Activated T-cell treated with anti-CD3 and anti-CD28 coated beads, Interleukin-2, amount 50 U/mL, for 72 hours (primary cell): ENCODE data around the gene C2CD4C. TPM values are rescaled to one million over a fixed set of nuclear protein-coding genes. Genes with fewer than 3 reads are reported as not detected.
A peak's percentile ranks its signal among the peaks of the same experiment; 100 is the strongest.
"Not testable (repeated sequence)": the region's sequence is repeated elsewhere in the genome, so short reads cannot be mapped to it uniquely, and the experiment has no call there.

Source experiments
- ATAC-seq, 2 donors: fragments of 150-1000 bp; cut with Tn5 transposase; replicated peaks in 1 of 2; 2 replicates each; pipeline ENCODE4 v1.10.0; 2021; ENCODE audit warnings: moderate library complexity in 2 of 2, mild to moderate bottlenecking in 1 of 2
- DNase-seq, 2 donors: peaks; one replicate each; pipeline ENCODE4 v3.0.0; 2021 to 2022; ENCODE audit warnings: mixed read lengths in 1 of 2
- H3K27ac Mint-ChIP-seq: one replicate; pipeline ENCODE4 v1.8.0; 2022; ENCODE audit warnings: mild to moderate bottlenecking, moderate library complexity, mixed read lengths
- H3K27me3 Mint-ChIP-seq: one replicate; pipeline ENCODE4 v1.8.0; 2022; ENCODE audit warnings: low read depth, mixed read lengths
- H3K36me3 Mint-ChIP-seq, 2 donors: one replicate each; pipeline ENCODE4 v1.8.0; 2022; ENCODE audit warnings: mixed read lengths in 2 of 2, mild to moderate bottlenecking in 1 of 2; ENCODE audit not compliant: insufficient read depth in 2 of 2
- H3K4me1 Mint-ChIP-seq: one replicate; pipeline ENCODE4 v1.8.0; 2022; ENCODE audit warnings: low read depth, mixed read lengths
- H3K4me3 Mint-ChIP-seq, 2 donors: one replicate each; pipeline ENCODE4 v1.8.0; 2022; ENCODE audit warnings: mild to moderate bottlenecking in 2 of 2, mixed read lengths in 2 of 2, moderate library complexity in 2 of 2
- H3K9me3 Mint-ChIP-seq, 2 donors: one replicate each; pipeline ENCODE4 v1.8.0; 2022; ENCODE audit warnings: mixed read lengths in 2 of 2
- total RNA-seq, 2 donors: library from RNA; stranded (reverse); gene quantifications; one replicate each; pipeline ENCODE4 v1.2.3, GENCODE V29; 2022

C2CD4C gene
- total RNA-seq, 2 donors from 2014 or later = 0.77 to 0.97 TPM

- no peak for DNase-seq
- Mint-ChIP-seq H3K36me3 (peaks cover 2 to 4% of the 10 kb centered on the region in 2 donors), H3K4me1 (no peaks in the 10 kb centered on the region), H3K27me3 (no peaks in the 10 kb centered on the region), H3K4me3 (no peak overlapping the region), H3K9me3 (peaks cover 4% of the 10 kb centered on the region in 2 donors), H3K27ac (no peak overlapping the region)
- ATAC-seq = peak; percentile 47 to 48
These were observed 25.4 kb upstream of the C2CD4C start for GRCh38 chr19:434152-434960.

- DNase-seq = no peak
- Mint-ChIP-seq H3K27me3 (no peaks in the 10 kb centered on the region), H3K36me3 (peaks cover 2 to 4% of the 10 kb centered on the region in 2 donors), H3K27ac (no peak overlapping the region), H3K4me1 (no peaks in the 10 kb centered on the region), H3K9me3 (peaks cover 4% of the 10 kb centered on the region in 2 donors), H3K4me3 (no peak overlapping the region)
- ATAC-seq = no peak
These were observed 21.8 kb upstream of the C2CD4C start for GRCh38 chr19:430701-431100.

GRCh38 chr19:428149-428548 lies 19.2 kb upstream of the C2CD4C start:
- no peaks in the 10 kb centered on the region for H3K4me1 Mint-ChIP-seq
- H3K36me3 Mint-ChIP-seq = peaks cover 2 to 4% of the 10 kb centered on the region in 2 donors
- peaks cover 4% of the 10 kb centered on the region in 2 donors for H3K9me3 Mint-ChIP-seq
- H3K27ac Mint-ChIP-seq = no peak overlapping the region
- no peak for ATAC-seq
- no peak for DNase-seq
- no peaks in the 10 kb centered on the region for H3K27me3 Mint-ChIP-seq
- H3K4me3 Mint-ChIP-seq = no peak overlapping the region

DNA sequence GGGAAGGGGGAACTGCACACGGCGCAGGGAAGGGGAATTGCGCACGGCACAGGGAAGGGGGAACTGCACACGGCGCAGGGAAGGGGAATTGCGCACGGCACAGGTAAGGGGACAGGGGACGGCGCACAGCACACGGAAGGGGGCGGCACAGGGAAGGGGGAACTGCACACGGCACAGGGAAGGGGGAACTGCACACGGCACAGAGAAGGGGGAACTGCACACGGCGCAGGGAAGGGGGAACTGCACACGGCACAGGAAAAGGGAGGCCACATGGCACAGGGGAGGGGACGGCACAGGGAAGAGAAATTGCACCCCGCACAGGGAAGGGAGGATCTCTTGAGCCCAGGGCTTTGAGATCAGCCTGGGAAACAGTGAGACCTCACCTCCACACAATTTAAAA lies 18.7 kb upstream of the C2CD4C start:
- not testable (repeated sequence) for H3K4me1 Mint-ChIP-seq, H3K27ac Mint-ChIP-seq, H3K36me3 Mint-ChIP-seq, H3K9me3 Mint-ChIP-seq, ATAC-seq, H3K27me3 Mint-ChIP-seq, H3K4me3 Mint-ChIP-seq, DNase-seq

- Mint-ChIP-seq H3K4me3 (no peak overlapping the region), H3K9me3 (peaks cover 4% of the 10 kb centered on the region in 2 donors), H3K36me3 (peaks cover 2 to 4% of the 10 kb centered on the region in 2 donors), H3K4me1 (no peaks in the 10 kb centered on the region), H3K27ac (no peak overlapping the region), H3K27me3 (no peaks in the 10 kb centered on the region)
- ATAC-seq (no peak), DNase-seq (no peak)
These were observed 17.9 kb upstream of the C2CD4C start for GRCh38 chr19:426725-427445.

DNA sequence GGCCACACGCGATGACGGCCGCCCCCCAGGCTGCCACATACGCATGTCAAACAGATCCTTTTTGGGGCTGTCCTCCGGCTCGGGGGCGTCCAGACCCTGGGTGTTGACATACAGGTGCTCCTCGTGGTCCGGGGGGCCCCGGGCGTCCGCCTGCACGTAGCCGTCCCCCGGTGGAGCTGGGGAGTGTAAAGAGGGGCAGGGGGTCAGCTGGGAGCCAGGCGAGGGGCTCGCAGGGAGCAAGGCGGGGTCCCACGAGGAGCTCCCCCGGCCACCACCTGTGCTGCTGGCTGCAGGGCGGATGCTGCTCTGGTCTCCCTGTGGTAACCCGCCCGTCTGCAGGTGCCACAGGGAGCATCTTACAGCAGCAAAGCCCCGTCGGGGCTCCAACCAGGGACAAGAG lies 16.1 kb upstream of the C2CD4C start:
- H3K36me3 Mint-ChIP-seq = no peaks in the 10 kb centered on the region

GRCh38 chr19:424546-424945 lies 15.6 kb upstream of the C2CD4C start:
- Mint-ChIP-seq H3K4me3 (no peak overlapping the region), H3K36me3 (no peaks in the 10 kb centered on the region), H3K27ac (no peak overlapping the region), H3K27me3 (no peaks in the 10 kb centered on the region), H3K4me1 (no peaks in the 10 kb centered on the region), H3K9me3 (no peaks in the 10 kb centered on the region)
- DNase-seq = no peak
- ATAC-seq = no peak

More for the DNA sequence above, 16.1 kb upstream of the C2CD4C start:
- ATAC-seq = no peak
- no peak for DNase-seq
- Mint-ChIP-seq H3K4me3 (no peak overlapping the region), H3K27me3 (no peaks in the 10 kb centered on the region), H3K4me1 (no peaks in the 10 kb centered on the region), H3K9me3 (no peaks in the 10 kb centered on the region), H3K27ac (no peak overlapping the region)

- H3K4me3 Mint-ChIP-seq = no peak overlapping the region
- H3K27ac Mint-ChIP-seq = no peak overlapping the region
- no peaks in the 10 kb centered on the region for H3K9me3 Mint-ChIP-seq
- DNase-seq (no peak), ATAC-seq (no peak)
- H3K36me3 Mint-ChIP-seq = no peaks in the 10 kb centered on the region
- no peaks in the 10 kb centered on the region for H3K4me1 Mint-ChIP-seq
- H3K27me3 Mint-ChIP-seq = no peaks in the 10 kb centered on the region
These were observed 14.9 kb upstream of the C2CD4C start for GRCh38 chr19:423691-424466.

- not testable (repeated sequence) for ATAC-seq, H3K4me3 Mint-ChIP-seq, H3K36me3 Mint-ChIP-seq, H3K9me3 Mint-ChIP-seq, DNase-seq, H3K27ac Mint-ChIP-seq, H3K4me1 Mint-ChIP-seq, H3K27me3 Mint-ChIP-seq
These were observed 13.9 kb upstream of the C2CD4C start for GRCh38 chr19:422917-423226.

DNA sequence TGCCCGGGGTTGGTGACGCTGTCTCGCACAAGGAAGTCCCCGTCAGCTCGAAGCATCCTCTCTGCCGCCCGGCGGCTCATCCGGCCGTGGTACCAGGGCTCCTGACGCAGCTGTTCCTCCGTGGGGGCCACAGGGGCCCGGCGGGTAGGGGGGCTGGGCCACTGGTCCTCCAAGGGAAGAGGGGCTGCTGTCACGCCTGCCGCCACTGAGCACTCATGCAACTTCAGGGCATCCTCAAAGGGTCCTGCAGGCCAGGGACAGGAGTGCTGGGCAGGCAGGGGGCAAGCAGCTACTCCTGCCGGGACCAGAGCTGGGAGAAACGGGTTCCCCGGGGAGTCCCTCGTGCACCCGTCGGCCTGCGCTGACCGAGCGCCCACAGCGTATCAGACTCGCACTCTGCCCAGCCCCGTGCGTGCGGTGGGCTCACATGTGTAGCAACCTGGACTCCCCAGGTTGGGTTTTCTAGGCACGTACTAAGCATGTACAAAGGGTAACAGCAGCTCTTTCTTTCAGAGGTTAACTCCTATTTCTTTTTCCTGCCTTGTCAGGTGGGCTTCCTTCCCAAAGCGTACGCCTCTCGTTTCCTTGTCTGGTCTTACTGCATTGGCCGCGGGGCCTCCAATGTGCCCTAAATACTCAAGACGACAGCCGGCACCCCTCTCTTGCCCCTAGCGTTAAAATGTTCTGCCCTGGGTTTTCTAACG lies 13.4 kb upstream of the C2CD4C start:
- no peaks in the 10 kb centered on the region for H3K4me1 Mint-ChIP-seq
- H3K9me3 Mint-ChIP-seq = no peaks in the 10 kb centered on the region
- DNase-seq (no peak), ATAC-seq (no peak)
- no peak overlapping the region for H3K27ac Mint-ChIP-seq
- no peaks in the 10 kb centered on the region for H3K27me3 Mint-ChIP-seq
- H3K4me3 Mint-ChIP-seq = no peak overlapping the region
- H3K36me3 Mint-ChIP-seq = no peaks in the 10 kb centered on the region

- H3K36me3 Mint-ChIP-seq = no peaks in the 10 kb centered on the region
- no peaks in the 10 kb centered on the region for H3K27me3 Mint-ChIP-seq
- H3K4me1 Mint-ChIP-seq = no peaks in the 10 kb centered on the region
- ATAC-seq = no peak
- no peak overlapping the region for H3K4me3 Mint-ChIP-seq
- no peak overlapping the region for H3K27ac Mint-ChIP-seq
- no peak for DNase-seq
- no peaks in the 10 kb centered on the region for H3K9me3 Mint-ChIP-seq
These were observed 11.0 kb upstream of the C2CD4C start for GRCh38 chr19:419721-420515.
